ENCODE data around the gene AIF1.

Gene AIF1

DNA sequence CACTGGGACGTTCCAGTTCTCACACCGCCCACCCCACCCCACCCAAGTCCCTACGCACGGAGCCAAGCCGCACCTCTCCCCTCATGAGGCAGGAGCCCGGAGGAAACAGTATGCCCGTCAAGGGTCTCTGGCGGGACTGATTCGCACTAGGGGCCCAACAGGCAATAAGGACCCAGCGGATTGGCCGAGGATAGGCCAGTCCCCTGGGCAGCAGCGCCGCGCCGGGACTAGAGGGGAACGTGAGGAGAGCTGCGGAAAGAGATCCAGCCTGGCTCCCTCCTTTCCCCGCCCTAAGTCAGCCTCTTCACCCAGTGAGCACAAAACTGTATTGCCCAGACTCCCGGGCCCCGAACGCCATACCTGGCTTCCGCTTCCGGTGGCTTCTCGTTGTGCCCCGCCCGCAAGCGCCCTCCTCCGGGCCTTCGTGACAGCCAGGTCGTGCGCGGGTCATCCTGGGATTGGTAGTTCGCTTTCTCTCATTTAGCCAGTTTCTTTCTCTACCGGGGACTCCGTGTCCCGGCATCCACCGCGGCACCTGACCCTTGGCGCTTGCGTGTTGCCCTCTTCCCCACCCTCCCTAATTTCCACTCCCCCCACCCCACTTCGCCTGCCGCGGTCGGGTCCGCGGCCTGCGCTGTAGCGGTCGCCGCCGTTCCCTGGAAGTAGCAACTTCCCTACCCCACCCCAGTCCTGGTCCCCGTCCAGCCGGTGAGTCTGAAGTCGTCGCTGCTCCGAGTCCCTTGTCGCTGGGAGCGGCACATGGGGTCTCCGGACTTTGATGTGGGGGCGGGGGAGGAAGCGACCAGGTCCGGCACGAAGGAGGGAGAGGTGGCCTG is 50.7 kb downstream of the AIF1 start, which contains the start of gene CSNK2B:
TSS of gene CSNK2B (plus strand) at position 580 of the 836 bp plus-strand sequence. CDS start 752 bp downstream, outside the sequence.
- H3K9me3 Mint-ChIP-seq = no peaks in the 10 kb centered on the region
- peak within 1 kb of the TSS; percentile 99 for H3K27ac Mint-ChIP-seq
- peaks cover 54 to 75% of the 10 kb centered on the region in 2 donors for H3K36me3 Mint-ChIP-seq
- DNase-seq (peak; percentile 98), ATAC-seq (replicated peaks) (peak; percentile 81 to 83)
- peaks cover 45 to 77% of the 10 kb centered on the region in 2 donors for H3K4me1 Mint-ChIP-seq
- H3K27me3 Mint-ChIP-seq = no peaks in the 10 kb centered on the region
- peak within 1 kb of the TSS; percentile 98 for H3K4me3 Mint-ChIP-seq

- no peak for ATAC-seq (replicated peaks)
- H3K9me3 Mint-ChIP-seq = no peaks in the 10 kb centered on the region
- DNase-seq = no peak
- peaks cover 39 to 70% of the 10 kb centered on the region in 2 donors for H3K4me1 Mint-ChIP-seq
- peaks cover 56 to 76% of the 10 kb centered on the region in 2 donors for H3K36me3 Mint-ChIP-seq
- peak overlapping the region; percentile 98 for H3K4me3 Mint-ChIP-seq
- H3K27me3 Mint-ChIP-seq = no peaks in the 10 kb centered on the region
- H3K27ac Mint-ChIP-seq = peak overlapping the region; percentile 99
These were observed 51.4 kb downstream of the AIF1 start for GRCh38 chr6:31666337-31666965.

All from stimulated activated naive B cell treated with anti-CD40 and anti-IgM and Interleukin-4, amounts not matched to agents 10 μg/mL and 1 μg/mL and 100 μg/mL, for 72 hours (primary cell).